Measurements from ENCODE around the gene SLIRP.
"Not testable (repeated sequence)": the region's sequence is repeated elsewhere in the genome, so short reads cannot be mapped to it uniquely, and the experiment has no call there.

SLIRP gene

GRCh38 chr14:77722301-77722700 is 14.4 kb downstream of the SLIRP start:
- DNase-seq (ENCODE audit: extremely low spot score) = no peak
- POLR2A ChIA-PET = no interaction called here
- TF ChIP-seq NFRKB (IDR thresholded peaks at IDR 0.05) = no peak
- TF ChIP-seq ELF4 (IDR thresholded peaks at IDR 0.05) = no peak
- TF ChIP-seq PKNOX1 (IDR thresholded peaks at IDR 0.05) = no peak
- no peak for TF ChIP-seq SUZ12 (IDR thresholded peaks at IDR 0.05)
- no peak for TF ChIP-seq HDGF (IDR thresholded peaks at IDR 0.05; ENCODE audit: borderline replicate concordance)
- no peak for TF ChIP-seq ARNT (IDR thresholded peaks at IDR 0.05)
- TF ChIP-seq CTBP1 (IDR thresholded peaks at IDR 0.05; ENCODE audit: borderline replicate concordance) = no peak
- no peak for TF ChIP-seq ZNF384 (IDR thresholded peaks at IDR 0.05)
- no peak for TF ChIP-seq LEF1 (IDR thresholded peaks at IDR 0.05; ENCODE audit: borderline replicate concordance)
- TF ChIP-seq BHLHE40 (IDR thresholded peaks at IDR 0.05; ENCODE audit: borderline replicate concordance) = no peak
- no peak for TF ChIP-seq L3MBTL2 (conservative IDR thresholded peaks at IDR 0.05)
- TF ChIP-seq TARDBP (IDR thresholded peaks at IDR 0.05) = no peak
- CTCF ChIA-PET = interaction anchor here (0.6 kb wide), 1 partner anchor 38 kb away, joined by 3 read pairs; no protein-coding TSS in a partner anchor

GRCh38 chr14:77730976-77731497 is 23.1 kb downstream of the SLIRP start:
- ChIA-PET CTCF (no interaction called here), POLR2A (no interaction called here)
- TF ChIP-seq CTBP1 (IDR thresholded peaks at IDR 0.05; ENCODE audit: borderline replicate concordance) (no peak), FOXK2 (IDR thresholded peaks at IDR 0.05) (no peak), ZNF384 (IDR thresholded peaks at IDR 0.05) (no peak), PKNOX1 (IDR thresholded peaks at IDR 0.05) (no peak), NFRKB (IDR thresholded peaks at IDR 0.05) (no peak), ARNT (IDR thresholded peaks at IDR 0.05) (no peak), HDGF (IDR thresholded peaks at IDR 0.05; ENCODE audit: borderline replicate concordance) (no peak), L3MBTL2 (conservative IDR thresholded peaks at IDR 0.05) (no peak), TARDBP (IDR thresholded peaks at IDR 0.05) (no peak), FOXM1 (IDR thresholded peaks at IDR 0.05; ENCODE audit: borderline replicate concordance) (no peak), LEF1 (IDR thresholded peaks at IDR 0.05; ENCODE audit: borderline replicate concordance) (no peak)
- no peak for DNase-seq (ENCODE audit: extremely low spot score)

- ChIA-PET POLR2A (no interaction called here), CTCF (no interaction called here)
- TF ChIP-seq CTBP1 (IDR thresholded peaks at IDR 0.05; ENCODE audit: borderline replicate concordance) (no peak), FOXK2 (IDR thresholded peaks at IDR 0.05) (no peak), PKNOX1 (IDR thresholded peaks at IDR 0.05) (no peak), ZNF384 (IDR thresholded peaks at IDR 0.05) (no peak), SUZ12 (IDR thresholded peaks at IDR 0.05) (no peak), FOXA1 (IDR thresholded peaks at IDR 0.05) (no peak), ARNT (IDR thresholded peaks at IDR 0.05) (no peak), ELF4 (IDR thresholded peaks at IDR 0.05) (no peak), BHLHE40 (IDR thresholded peaks at IDR 0.05; ENCODE audit: borderline replicate concordance) (no peak), HDGF (IDR thresholded peaks at IDR 0.05; ENCODE audit: borderline replicate concordance) (no peak), L3MBTL2 (conservative IDR thresholded peaks at IDR 0.05) (no peak), SP1 (IDR thresholded peaks at IDR 0.05) (no peak), LEF1 (IDR thresholded peaks at IDR 0.05; ENCODE audit: borderline replicate concordance) (no peak), FOXM1 (IDR thresholded peaks at IDR 0.05; ENCODE audit: borderline replicate concordance) (no peak)
- no peak for DNase-seq (ENCODE audit: extremely low spot score)
Observed at GRCh38 chr14:77738559-77739250, 30.8 kb downstream of the SLIRP start.

- ChIA-PET CTCF (no interaction called here), POLR2A (interaction anchor here (2.0 kb wide), 1 partner anchor 19 kb away, joined by 7 read pairs; no protein-coding TSS in a partner anchor)
- TF ChIP-seq BHLHE40 (IDR thresholded peaks at IDR 0.05; ENCODE audit: borderline replicate concordance) = no peak
- no peak for TF ChIP-seq NFRKB (IDR thresholded peaks at IDR 0.05)
- no peak for DNase-seq (ENCODE audit: extremely low spot score)
Observed at GRCh38 chr14:77741438-77741837, 33.5 kb downstream of the SLIRP start.

- POLR2A ChIA-PET = no interaction called here
- no peak for DNase-seq (ENCODE audit: extremely low spot score)
- CTCF ChIA-PET = no interaction called here
- TF ChIP-seq HDGF (IDR thresholded peaks at IDR 0.05; ENCODE audit: borderline replicate concordance) = no peak
Observed at GRCh38 chr14:77746064-77746702, 38.3 kb downstream of the SLIRP start.

GRCh38 chr14:77747425-77747824 is 39.5 kb downstream of the SLIRP start:
- DNase-seq (ENCODE audit: extremely low spot score); POLR2A ChIA-PET; CTCF ChIA-PET: not testable (repeated sequence)

- TF ChIP-seq TARDBP (IDR thresholded peaks at IDR 0.05) (no peak), NFRKB (IDR thresholded peaks at IDR 0.05) (no peak), SP1 (IDR thresholded peaks at IDR 0.05) (no peak), FOXM1 (IDR thresholded peaks at IDR 0.05; ENCODE audit: borderline replicate concordance) (no peak), PKNOX1 (IDR thresholded peaks at IDR 0.05) (no peak), ELF4 (IDR thresholded peaks at IDR 0.05) (no peak), ZNF384 (IDR thresholded peaks at IDR 0.05) (no peak), BHLHE40 (IDR thresholded peaks at IDR 0.05; ENCODE audit: borderline replicate concordance) (no peak)
- POLR2A ChIA-PET = no interaction called here
- DNase-seq (ENCODE audit: extremely low spot score) = no peak
- CTCF ChIA-PET = interaction anchor here (1.3 kb wide), 1 partner anchor 9 kb away, joined by 3 read pairs; the partner anchor contains the start of gene SNW1
Observed at GRCh38 chr14:77752266-77752665, 44.4 kb downstream of the SLIRP start.
